WTC11 (cell line): ENCODE data around the gene VIPR2. TPM values are rescaled to one million over a fixed set of nuclear protein-coding genes. Genes with fewer than 3 reads are reported as not detected.
"Not testable (repeated sequence)": the region's sequence is repeated elsewhere in the genome, so short reads cannot be mapped to it uniquely, and the experiment has no call there.

ENCODE experiments used
- ATAC-seq: fragments of 200-7000 bp; cut with Tn5 transposase; 2 replicates; pipeline ENCODE4 v1.10.0; 2021; ENCODE audit warnings: mild to moderate bottlenecking, moderate library complexity
- CTCF ChIA-PET: fragments of 300-600 bp; sonication (Branson Sonifier 250); formaldehyde crosslinking; loops from one replicate; lab custom pipeline; 2021; ENCODE audit warnings: antibody characterized with exemption; lab: Charles Lee
- POLR2A ChIA-PET: fragments of 350-600 bp; sonication (Branson Sonifier 250); formaldehyde crosslinking; loops from one replicate; lab custom pipeline; 2021; ENCODE audit warnings: antibody characterized with exemption; lab: Charles Lee
- DNase-seq: peaks from one replicate; pipeline ENCODE4 v3.0.0; 2021; ENCODE audit warnings: low spot score
- H3K27ac Mint-ChIP-seq: 2 replicates; pipeline ENCODE4 v1.8.0; 2021; ENCODE audit warnings: mixed read lengths
- H3K27me3 Mint-ChIP-seq: 2 replicates; pipeline ENCODE4 v1.8.0; 2021; ENCODE audit warnings: low read depth, mild to moderate bottlenecking, moderate library complexity, mixed read lengths
- H3K36me3 Mint-ChIP-seq: 2 replicates; pipeline ENCODE4 v1.8.0; 2021; ENCODE audit warnings: mixed read lengths
- H3K4me1 Mint-ChIP-seq: 2 replicates; pipeline ENCODE4 v1.8.0; 2022; ENCODE audit warnings: mixed read lengths
- H3K4me3 Mint-ChIP-seq: 2 replicates; pipeline ENCODE4 v1.8.0; 2021; ENCODE audit warnings: mild to moderate bottlenecking, moderate library complexity, mixed read lengths
- H3K9me3 Mint-ChIP-seq: 2 replicates; pipeline ENCODE4 v1.8.0; 2021; ENCODE audit warnings: mixed read lengths
- ELF4 ChIP-seq: sonication (generic); formaldehyde crosslinking; IDR thresholded peaks from 2 replicates; pipeline ENCODE4 v1.8.1; 2022; ENCODE audit warnings: low read depth, mild to moderate bottlenecking, moderate library complexity, missing genetic modification reagents
- FOXP1 ChIP-seq: sonication (generic); formaldehyde crosslinking; IDR thresholded peaks from 2 replicates; pipeline ENCODE4 v1.8.0; 2022; ENCODE audit warnings: missing genetic modification reagents, mild to moderate bottlenecking, moderate library complexity, borderline replicate concordance
- GABPB1 ChIP-seq: sonication (generic); formaldehyde crosslinking; IDR thresholded peaks from 2 replicates; pipeline ENCODE4 v1.8.1; 2023; ENCODE audit warnings: mild to moderate bottlenecking, missing genetic modification reagents
- HMGA2 ChIP-seq: fragments of 250-450 bp; sonication (Bioruptor Pico); IDR thresholded peaks from 2 replicates; pipeline ENCODE4 v1.4.0; 2021; ENCODE audit warnings: mild to moderate bottlenecking, moderate library complexity
- MLX ChIP-seq: sonication (generic); formaldehyde crosslinking; IDR thresholded peaks from 2 replicates; pipeline ENCODE4 v1.8.1; 2023; ENCODE audit warnings: mild to moderate bottlenecking, missing genetic modification reagents, moderate library complexity
- NFYB ChIP-seq: sonication (generic); formaldehyde crosslinking; conservative IDR thresholded peaks from 2 replicates; pipeline ENCODE4 v1.8.0; 2022; ENCODE audit warnings: low read depth, missing genetic modification reagents
- NR3C1 ChIP-seq: sonication (generic); formaldehyde crosslinking; conservative IDR thresholded peaks from 2 replicates; pipeline ENCODE4 v1.8.1; 2023; ENCODE audit warnings: low read depth, mild to moderate bottlenecking, missing genetic modification reagents
- RELA ChIP-seq: sonication (generic); formaldehyde crosslinking; IDR thresholded peaks from 2 replicates; pipeline ENCODE4 v1.8.1; 2022; ENCODE audit warnings: missing genetic modification reagents, mild to moderate bottlenecking, borderline replicate concordance
- TCF7 ChIP-seq: sonication (generic); formaldehyde crosslinking; IDR thresholded peaks from 2 replicates; pipeline ENCODE4 v1.8.0; 2022; ENCODE audit warnings: mild to moderate bottlenecking, low read depth, missing genetic modification reagents, moderate library complexity
- ZNF281 ChIP-seq: sonication (generic); formaldehyde crosslinking; IDR thresholded peaks from 2 replicates; pipeline ENCODE4 v1.8.0; 2023; ENCODE audit warnings: mild to moderate bottlenecking, missing genetic modification reagents
- ZNF532 ChIP-seq: fragments of 250-450 bp; sonication (Bioruptor Pico); IDR thresholded peaks from 2 replicates; pipeline ENCODE4 v1.9.0; 2021; ENCODE audit warnings: mild to moderate bottlenecking, borderline replicate concordance
- ZNF671 ChIP-seq: fragments of 250-450 bp; sonication (Bioruptor Pico); IDR thresholded peaks from 2 replicates; pipeline ENCODE4 v1.8.0; 2021; ENCODE audit warnings: mild to moderate bottlenecking
- total RNA-seq: library from RNA; stranded (reverse); gene quantifications from 3 replicates; pipeline ENCODE4 v1.2.3, GENCODE V29; 2021
- TF ChIP-seq, protein P1 (sequence below): fragments of 250-450 bp; sonication (Bioruptor Pico); IDR thresholded peaks from 2 replicates; pipeline ENCODE4 v1.9.0; 2021; ENCODE audit warnings: mild to moderate bottlenecking
- TF ChIP-seq, protein P2 (sequence below): sonication (generic); formaldehyde crosslinking; IDR thresholded peaks from 2 replicates; pipeline ENCODE4 v1.8.1; 2022; ENCODE audit warnings: low read depth, mild to moderate bottlenecking, moderate library complexity, missing genetic modification reagents, borderline replicate concordance

Gene VIPR2
- total RNA-seq, 1 experiment from 2014 or later = 7.5 TPM

DNA sequence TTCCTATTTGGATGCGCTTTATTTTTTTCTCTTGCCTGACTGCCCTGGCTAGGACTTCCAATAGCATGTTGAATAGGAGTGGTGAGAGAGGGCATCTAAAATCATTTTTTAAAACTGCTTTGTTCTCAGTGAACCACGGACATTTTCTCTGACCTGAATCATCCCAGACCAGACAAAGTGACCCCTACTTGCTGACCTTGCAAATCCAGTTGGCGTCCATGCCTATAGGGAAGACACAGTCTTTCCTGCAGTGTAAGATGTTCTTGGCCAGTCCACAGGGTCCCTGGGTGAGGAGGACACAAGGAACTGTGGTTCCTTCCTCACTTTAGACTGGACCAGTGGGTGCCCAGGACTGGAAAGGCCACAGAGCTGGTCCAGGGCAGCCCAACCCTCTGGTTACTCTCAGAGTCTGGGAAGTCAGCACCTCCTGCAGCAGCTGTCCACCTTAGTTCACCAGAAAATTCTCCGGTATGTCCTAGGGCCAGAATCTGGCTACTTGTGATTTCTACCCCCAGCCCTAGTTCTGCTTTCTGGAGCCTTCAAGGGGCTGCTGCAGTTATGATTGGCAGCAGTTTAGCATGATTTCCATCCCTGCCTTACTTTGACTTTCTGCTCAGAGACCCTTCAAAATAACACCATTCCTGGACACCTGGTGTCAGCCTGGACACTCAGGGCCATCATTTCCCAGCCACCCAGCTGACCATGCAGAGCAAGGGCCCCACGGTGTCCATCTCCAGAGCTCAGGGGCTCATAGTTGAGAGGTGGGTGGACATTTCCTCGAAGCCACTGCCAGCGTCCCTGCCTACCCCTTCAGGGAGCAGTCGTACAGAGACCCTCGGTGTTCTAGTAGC lies 19.3 kb downstream of the VIPR2 start:
- POLR2A ChIA-PET = no interaction called here
- peaks cover 12% of the 10 kb centered on the region for H3K9me3 Mint-ChIP-seq
- CTCF ChIA-PET = interaction anchor here (1.1 kb wide), 1 partner anchor 9 kb away, joined by 3 read pairs; no protein-coding TSS in a partner anchor
- no peak overlapping the region for H3K27ac Mint-ChIP-seq
- H3K36me3 Mint-ChIP-seq = peaks cover 5% of the 10 kb centered on the region
- H3K4me1 Mint-ChIP-seq = no peaks in the 10 kb centered on the region
- no peaks in the 10 kb centered on the region for H3K27me3 Mint-ChIP-seq
- no peak overlapping the region for H3K4me3 Mint-ChIP-seq
- no peak for DNase-seq
- ATAC-seq = no peak
- no peak for TF ChIP-seq TCF7 (CRISPR knock-in tag)
- TF ChIP-seq ZNF281 (CRISPR knock-in tag) = no peak
- no peak for TF ChIP-seq HMGA2 (CRISPR knock-in tag)
- TF ChIP-seq FOXP1 (CRISPR knock-in tag) = no peak
- no peak for TF ChIP-seq GABPB1 (CRISPR knock-in tag)
- TF ChIP-seq, all 79 proteins: peak for 0

- H3K36me3 Mint-ChIP-seq, POLR2A ChIA-PET, H3K4me1 Mint-ChIP-seq, H3K4me3 Mint-ChIP-seq, DNase-seq, ATAC-seq, H3K27ac Mint-ChIP-seq, CTCF ChIA-PET, H3K27me3 Mint-ChIP-seq: not testable (repeated sequence)
- H3K9me3 Mint-ChIP-seq = peaks cover 12% of the 10 kb centered on the region
Observed at GRCh38 chr7:159123793-159124192, 20.9 kb downstream of the VIPR2 start.

DNA sequence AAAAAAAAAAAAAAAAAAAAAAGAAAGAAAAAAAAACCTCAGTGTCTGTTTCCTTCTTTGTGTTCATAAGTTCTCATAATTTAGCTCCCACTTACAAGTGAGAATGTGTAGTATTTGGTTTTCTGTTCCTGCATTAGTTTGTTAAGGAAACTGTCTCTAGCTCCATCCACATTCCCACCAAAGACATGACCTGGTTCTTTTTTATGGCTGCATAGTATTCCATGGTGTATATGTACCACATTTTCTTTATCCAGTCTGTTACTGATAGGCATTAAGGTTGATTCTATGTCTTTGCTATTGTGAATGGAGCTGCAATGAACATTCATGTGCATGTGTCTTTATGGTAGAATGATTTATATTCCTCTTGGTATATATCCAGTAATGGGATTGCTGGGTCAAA lies 21.4 kb downstream of the VIPR2 start:
- H3K4me1 Mint-ChIP-seq, ATAC-seq, H3K27me3 Mint-ChIP-seq, H3K27ac Mint-ChIP-seq, H3K4me3 Mint-ChIP-seq, DNase-seq, H3K36me3 Mint-ChIP-seq, CTCF ChIA-PET, POLR2A ChIA-PET: not testable (repeated sequence)
- peaks cover 12% of the 10 kb centered on the region for H3K9me3 Mint-ChIP-seq

DNA sequence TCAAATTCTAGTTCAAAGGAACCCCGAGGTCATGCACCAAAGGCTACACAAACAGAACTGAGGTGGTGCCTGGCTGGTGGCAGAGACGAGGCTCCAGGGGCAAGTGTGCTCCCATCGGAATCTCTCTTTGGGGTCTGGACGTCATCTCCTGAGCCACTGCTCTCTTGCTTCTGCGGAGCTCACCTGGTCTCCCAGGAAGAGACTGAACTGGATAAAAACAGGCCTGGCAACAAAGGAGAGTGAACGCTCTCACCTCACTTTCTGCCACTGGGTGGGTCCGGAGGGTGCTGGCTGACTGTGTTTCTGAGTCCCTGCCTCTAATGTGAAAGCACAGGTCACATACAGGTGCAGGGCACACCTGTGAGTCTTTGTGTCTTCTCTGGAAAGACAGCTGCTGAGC lies 22.4 kb downstream of the VIPR2 start:
- peaks cover 5% of the 10 kb centered on the region for H3K36me3 Mint-ChIP-seq
- H3K9me3 Mint-ChIP-seq = peaks cover 12% of the 10 kb centered on the region
- 0 out of 2 replicates have a peak, but pooled peaks cover 2% of the 10 kb centered on the region for H3K4me1 Mint-ChIP-seq
- no peaks in the 10 kb centered on the region for H3K27me3 Mint-ChIP-seq
- no peak overlapping the region for H3K27ac Mint-ChIP-seq
- DNase-seq (no peak), ATAC-seq (no peak)
- no peak overlapping the region for H3K4me3 Mint-ChIP-seq
- ChIA-PET POLR2A (no interaction called here), CTCF (no interaction called here)
- no peak for TF ChIP-seq MLX (CRISPR knock-in tag)
- no peak for TF ChIP-seq NFYB (CRISPR knock-in tag)
- no peak for TF ChIP-seq RELA (CRISPR knock-in tag)
- TF ChIP-seq ZNF671 (CRISPR knock-in tag) = no peak
- TF ChIP-seq ZNF532 (CRISPR knock-in tag) = no peak
- TF ChIP-seq, protein P1, sequence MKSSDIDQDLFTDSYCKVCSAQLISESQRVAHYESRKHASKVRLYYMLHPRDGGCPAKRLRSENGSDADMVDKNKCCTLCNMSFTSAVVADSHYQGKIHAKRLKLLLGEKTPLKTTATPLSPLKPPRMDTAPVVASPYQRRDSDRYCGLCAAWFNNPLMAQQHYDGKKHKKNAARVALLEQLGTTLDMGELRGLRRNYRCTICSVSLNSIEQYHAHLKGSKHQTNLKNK (CRISPR knock-in tag) = no peak
- TF ChIP-seq, protein P2, sequence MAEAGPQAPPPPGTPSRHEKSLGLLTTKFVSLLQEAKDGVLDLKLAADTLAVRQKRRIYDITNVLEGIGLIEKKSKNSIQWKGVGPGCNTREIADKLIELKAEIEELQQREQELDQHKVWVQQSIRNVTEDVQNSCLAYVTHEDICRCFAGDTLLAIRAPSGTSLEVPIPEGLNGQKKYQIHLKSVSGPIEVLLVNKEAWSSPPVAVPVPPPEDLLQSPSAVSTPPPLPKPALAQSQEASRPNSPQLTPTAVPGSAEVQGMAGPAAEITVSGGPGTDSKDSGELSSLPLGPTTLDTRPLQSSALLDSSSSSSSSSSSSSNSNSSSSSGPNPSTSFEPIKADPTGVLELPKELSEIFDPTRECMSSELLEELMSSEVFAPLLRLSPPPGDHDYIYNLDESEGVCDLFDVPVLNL (CRISPR knock-in tag) = no peak
- no peak for TF ChIP-seq NR3C1 (CRISPR knock-in tag)
- TF ChIP-seq ZNF281 (CRISPR knock-in tag) = no peak
- no peak for TF ChIP-seq ELF4 (CRISPR knock-in tag)
